ENCODE measurements around the gene CHEK2. TPM values are rescaled to one million over a fixed set of nuclear protein-coding genes. Genes with fewer than 3 reads are reported as not detected.

The CHEK2 gene
- polyA plus RNA-seq, 1 donor = 21.4 TPM

GRCh38 chr22:28718044-28718443 is 23.6 kb downstream of the CHEK2 start:
- no peaks in the 10 kb centered on the region for H3K4me1 ChIP-seq (ENCODE audit: control insufficient read depth, insufficient read depth, low read length)
- no peaks in the 10 kb centered on the region for H3K9me3 ChIP-seq (ENCODE audit: control insufficient read depth, low read depth, low read length)
- no peak overlapping the region for H3K27ac ChIP-seq (ENCODE audit: low read length)
- H3K4me3 ChIP-seq (ENCODE audit: low read length) = no peak overlapping the region
- H3K36me3 ChIP-seq (ENCODE audit: control insufficient read depth, insufficient read depth, low read length) = peaks cover 10% of the 10 kb centered on the region
- no peak for DNase-seq
- H3K27me3 ChIP-seq (ENCODE audit: control insufficient read depth, insufficient read depth, low read length) = no peaks in the 10 kb centered on the region
- WGBS (ENCODE audit: insufficient coverage, low lambda C conversion rate) = 100% methylated on average over 2 of the region's 3 CpGs

GRCh38 chr22:28716686-28717085 is 24.9 kb downstream of the CHEK2 start:
- Histone ChIP-seq H3K36me3 (ENCODE audit: control insufficient read depth, insufficient read depth, low read length) (peaks cover 8% of the 10 kb centered on the region), H3K27ac (ENCODE audit: low read length) (no peak overlapping the region), H3K4me1 (ENCODE audit: control insufficient read depth, insufficient read depth, low read length) (no peaks in the 10 kb centered on the region), H3K9me3 (ENCODE audit: control insufficient read depth, low read depth, low read length) (no peaks in the 10 kb centered on the region), H3K27me3 (ENCODE audit: control insufficient read depth, insufficient read depth, low read length) (no peaks in the 10 kb centered on the region), H3K4me3 (ENCODE audit: low read length) (no peak overlapping the region)
- no peak for DNase-seq
- WGBS (ENCODE audit: insufficient coverage, low lambda C conversion rate) = 100% methylated on average over 1 of the region's 3 CpGs

GRCh38 chr22:28715611-28716010 is 26.0 kb downstream of the CHEK2 start:
- H3K36me3 ChIP-seq (ENCODE audit: control insufficient read depth, insufficient read depth, low read length) = peaks cover 4% of the 10 kb centered on the region
- H3K4me1 ChIP-seq (ENCODE audit: control insufficient read depth, insufficient read depth, low read length) = no peaks in the 10 kb centered on the region
- no peak overlapping the region for H3K4me3 ChIP-seq (ENCODE audit: low read length)
- no peaks in the 10 kb centered on the region for H3K9me3 ChIP-seq (ENCODE audit: control insufficient read depth, low read depth, low read length)
- DNase-seq = no peak
- H3K27me3 ChIP-seq (ENCODE audit: control insufficient read depth, insufficient read depth, low read length) = no peaks in the 10 kb centered on the region
- H3K27ac ChIP-seq (ENCODE audit: low read length) = no peak overlapping the region
- no CpG with 5 or more reads among the region's 7 CpGs for WGBS (ENCODE audit: insufficient coverage, low lambda C conversion rate)

GRCh38 chr22:28714043-28714628 is 27.5 kb downstream of the CHEK2 start:
- no peaks in the 10 kb centered on the region for H3K27me3 ChIP-seq (ENCODE audit: control insufficient read depth, insufficient read depth, low read length)
- no peak overlapping the region for H3K4me3 ChIP-seq (ENCODE audit: low read length)
- H3K9me3 ChIP-seq (ENCODE audit: control insufficient read depth, low read depth, low read length) = no peaks in the 10 kb centered on the region
- H3K27ac ChIP-seq (ENCODE audit: low read length) = no peak overlapping the region
- H3K4me1 ChIP-seq (ENCODE audit: control insufficient read depth, insufficient read depth, low read length) = no peaks in the 10 kb centered on the region
- peaks cover 4% of the 10 kb centered on the region for H3K36me3 ChIP-seq (ENCODE audit: control insufficient read depth, insufficient read depth, low read length)
- DNase-seq = no peak
- 100% methylated on average over 1 of the region's 2 CpGs for WGBS (ENCODE audit: insufficient coverage, low lambda C conversion rate)

- H3K36me3 ChIP-seq (ENCODE audit: control insufficient read depth, insufficient read depth, low read length) = peaks cover 8% of the 10 kb centered on the region
- DNase-seq = peak in 1 of 2 donors; percentile 23
- WGBS (ENCODE audit: insufficient coverage, low lambda C conversion rate) = 82% methylated on average over 3 of the region's 6 CpGs
- H3K9me3 ChIP-seq (ENCODE audit: control insufficient read depth, low read depth, low read length) = no peaks in the 10 kb centered on the region
- H3K27ac ChIP-seq (ENCODE audit: low read length) = no peak overlapping the region
- no peak overlapping the region for H3K4me3 ChIP-seq (ENCODE audit: low read length)
- H3K27me3 ChIP-seq (ENCODE audit: control insufficient read depth, insufficient read depth, low read length) = no peaks in the 10 kb centered on the region
- no peaks in the 10 kb centered on the region for H3K4me1 ChIP-seq (ENCODE audit: control insufficient read depth, insufficient read depth, low read length)
Observed at GRCh38 chr22:28711820-28712777, 29.5 kb downstream of the CHEK2 start.

- Histone ChIP-seq H3K9me3 (ENCODE audit: control insufficient read depth, low read depth, low read length) (no peaks in the 10 kb centered on the region), H3K27me3 (ENCODE audit: control insufficient read depth, insufficient read depth, low read length) (no peaks in the 10 kb centered on the region), H3K4me3 (ENCODE audit: low read length) (no peak overlapping the region), H3K4me1 (ENCODE audit: control insufficient read depth, insufficient read depth, low read length) (no peaks in the 10 kb centered on the region), H3K27ac (ENCODE audit: low read length) (no peak overlapping the region), H3K36me3 (ENCODE audit: control insufficient read depth, insufficient read depth, low read length) (peaks cover 11% of the 10 kb centered on the region)
- WGBS (ENCODE audit: insufficient coverage, low lambda C conversion rate) = 72% methylated on average over 2 of the region's 2 CpGs
- no peak for DNase-seq
Observed at GRCh38 chr22:28711341-28711740, 30.3 kb downstream of the CHEK2 start.

GRCh38 chr22:28710576-28711191 is 30.9 kb downstream of the CHEK2 start:
- 100% methylated on average over 1 of the region's 3 CpGs for WGBS (ENCODE audit: insufficient coverage, low lambda C conversion rate)
- H3K36me3 ChIP-seq (ENCODE audit: control insufficient read depth, insufficient read depth, low read length) = peaks cover 15% of the 10 kb centered on the region
- no peak overlapping the region for H3K4me3 ChIP-seq (ENCODE audit: low read length)
- H3K9me3 ChIP-seq (ENCODE audit: control insufficient read depth, low read depth, low read length) = no peaks in the 10 kb centered on the region
- no peaks in the 10 kb centered on the region for H3K27me3 ChIP-seq (ENCODE audit: control insufficient read depth, insufficient read depth, low read length)
- H3K4me1 ChIP-seq (ENCODE audit: control insufficient read depth, insufficient read depth, low read length) = no peaks in the 10 kb centered on the region
- H3K27ac ChIP-seq (ENCODE audit: low read length) = no peak overlapping the region
- no peak for DNase-seq

GRCh38 chr22:28710107-28710506 is 31.5 kb downstream of the CHEK2 start:
- Histone ChIP-seq H3K27ac (ENCODE audit: low read length) (no peak overlapping the region), H3K9me3 (ENCODE audit: control insufficient read depth, low read depth, low read length) (no peaks in the 10 kb centered on the region), H3K4me1 (ENCODE audit: control insufficient read depth, insufficient read depth, low read length) (no peaks in the 10 kb centered on the region), H3K36me3 (ENCODE audit: control insufficient read depth, insufficient read depth, low read length) (peaks cover 15% of the 10 kb centered on the region), H3K27me3 (ENCODE audit: control insufficient read depth, insufficient read depth, low read length) (no peaks in the 10 kb centered on the region), H3K4me3 (ENCODE audit: low read length) (no peak overlapping the region)
- DNase-seq = no peak

- Histone ChIP-seq H3K27ac (ENCODE audit: low read length) (no peak overlapping the region), H3K4me3 (ENCODE audit: low read length) (no peak overlapping the region), H3K36me3 (ENCODE audit: control insufficient read depth, insufficient read depth, low read length) (peaks cover 13% of the 10 kb centered on the region), H3K4me1 (ENCODE audit: control insufficient read depth, insufficient read depth, low read length) (no peaks in the 10 kb centered on the region), H3K27me3 (ENCODE audit: control insufficient read depth, insufficient read depth, low read length) (no peaks in the 10 kb centered on the region), H3K9me3 (ENCODE audit: control insufficient read depth, low read depth, low read length) (no peaks in the 10 kb centered on the region)
- 83% methylated on average over 1 of the region's 6 CpGs for WGBS (ENCODE audit: insufficient coverage, low lambda C conversion rate)
- no peak for DNase-seq
Observed at GRCh38 chr22:28706845-28707244, 34.8 kb downstream of the CHEK2 start.

GRCh38 chr22:28703436-28703835 is 38.2 kb downstream of the CHEK2 start:
- Histone ChIP-seq H3K27ac (ENCODE audit: low read length) (no peak overlapping the region), H3K4me3 (ENCODE audit: low read length) (no peak overlapping the region), H3K9me3 (ENCODE audit: control insufficient read depth, low read depth, low read length) (no peaks in the 10 kb centered on the region), H3K27me3 (ENCODE audit: control insufficient read depth, insufficient read depth, low read length) (no peaks in the 10 kb centered on the region), H3K4me1 (ENCODE audit: control insufficient read depth, insufficient read depth, low read length) (no peaks in the 10 kb centered on the region), H3K36me3 (ENCODE audit: control insufficient read depth, insufficient read depth, low read length) (peaks cover 16% of the 10 kb centered on the region)
- no peak for DNase-seq

Data from large intestine (tissue), 3 donors.